Measurements from ENCODE around the gene SF3B4.

- TF ChIP-seq CTCF (IDR thresholded peaks at IDR 0.05) (no peak), EZH2phosphoT487 (IDR thresholded peaks at IDR 0.05) (no peak), EZH2 (IDR thresholded peaks at IDR 0.05) (no peak)
Observed at GRCh38 chr1:149881876-149882275, 45.7 kb downstream of the SF3B4 start.
